ENCODE measurements around the gene TNFAIP3.

GRCh38 chr6:137847748-137848147, 19.3 kb upstream of the TNFAIP3 start:
- TF ChIP-seq REST (IDR thresholded peaks at IDR 0.05; ENCODE audit: insufficient read depth in 1 of 2, low read depth in 2 of 2, low read length in 2 of 2) (no peak), POLR2AphosphoS5 (IDR thresholded peaks at IDR 0.05; ENCODE audit: low read depth, low read length) (no peak), SIN3A (IDR thresholded peaks at IDR 0.05; ENCODE audit: borderline replicate concordance, insufficient read depth, low read length) (no peak), TAF1 (IDR thresholded peaks at IDR 0.05; ENCODE audit: borderline replicate concordance, insufficient read depth, low read length) (no peak), FOXP2 (optimal IDR thresholded peaks at IDR 0.05; ENCODE audit: borderline replicate concordance, extremely low read depth, extremely low read length, insufficient read depth) (no peak)
